Measurements from ENCODE around the gene SZT2.
"Not testable (repeated sequence)": the region's sequence is repeated elsewhere in the genome, so short reads cannot be mapped to it uniquely, and the experiment has no call there.

Gene SZT2

DNA sequence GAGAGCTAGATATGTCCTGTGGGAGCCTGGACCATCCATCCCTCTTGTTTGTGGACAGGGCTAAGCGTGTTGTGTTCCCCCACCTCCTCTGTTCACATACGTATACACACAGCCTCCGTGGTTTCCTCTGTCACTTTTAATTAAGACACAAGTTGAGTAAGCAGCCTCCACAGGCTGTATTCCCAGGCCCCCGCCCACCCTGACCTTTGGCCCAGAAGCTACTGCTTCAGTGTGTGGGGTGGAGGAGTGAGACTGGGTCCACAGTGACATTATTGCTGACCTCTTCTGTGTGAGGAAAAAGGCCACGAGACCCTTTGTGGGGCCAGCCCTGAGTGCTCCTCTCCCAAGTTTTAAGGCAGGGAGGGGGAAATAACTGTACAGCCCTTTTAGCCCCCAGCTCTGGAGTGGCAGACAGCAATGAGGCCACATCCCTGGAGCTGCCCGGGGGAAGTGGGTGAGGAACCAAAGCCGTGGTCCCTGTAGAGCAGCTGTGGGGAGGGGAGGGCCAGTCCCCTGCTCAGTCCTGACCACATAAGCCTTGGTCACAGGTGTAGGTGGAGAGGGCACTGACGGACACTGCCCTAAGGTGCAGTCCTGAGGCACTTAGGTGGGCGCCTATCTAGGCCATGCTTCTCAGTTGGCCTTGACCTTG, 26.3 kb upstream of the SZT2 start:
- peak; percentile 28 for DNase-seq

DNA sequence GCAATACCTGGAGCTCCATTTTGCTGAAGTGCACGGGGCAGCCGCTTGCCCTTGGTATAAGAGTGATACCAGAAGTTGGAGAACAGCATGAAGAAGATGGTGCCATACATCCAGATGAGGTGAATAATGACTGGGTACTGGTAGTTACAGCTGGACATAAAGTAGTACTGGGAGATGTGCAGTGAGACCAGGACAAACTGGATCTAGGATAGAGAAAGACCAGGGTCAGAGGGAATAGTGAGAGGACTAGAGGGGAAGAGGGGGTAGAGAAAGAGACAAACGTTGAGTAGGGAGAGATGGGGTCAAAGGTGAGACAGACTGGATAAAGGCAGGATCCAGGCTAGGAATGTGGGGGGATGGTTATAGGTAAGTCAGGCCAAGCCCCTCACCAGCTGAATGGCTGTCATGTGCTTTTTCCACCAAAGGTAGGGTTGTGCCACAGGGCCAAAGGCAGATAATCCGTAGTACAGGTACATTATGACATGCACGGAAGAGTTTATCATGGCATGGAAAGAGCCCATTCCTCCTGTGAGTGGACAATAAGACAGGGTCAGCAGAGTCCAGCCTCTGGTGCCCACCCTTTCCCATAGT, 25.7 kb upstream of the SZT2 start:
- DNase-seq = no peak

DNA sequence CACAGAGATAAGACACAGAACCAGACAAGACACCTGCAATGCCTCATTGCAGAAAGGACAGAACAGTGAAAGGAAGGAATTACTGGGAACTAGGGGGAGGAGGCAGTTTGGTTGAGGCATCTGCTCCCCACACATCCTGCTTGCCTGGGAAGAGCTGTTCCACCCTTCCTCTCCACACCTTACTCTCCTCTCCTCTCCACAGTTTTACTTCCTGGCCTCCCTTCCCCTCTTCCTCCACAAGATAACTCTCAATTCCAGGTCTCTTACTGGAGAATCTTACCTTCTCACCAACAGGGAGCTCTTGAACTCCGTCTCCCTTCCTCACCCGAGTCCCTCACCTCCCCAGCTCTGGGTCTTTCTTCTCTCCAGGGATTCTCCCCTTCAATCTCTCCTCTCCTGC, 24.0 kb upstream of the SZT2 start:
- no peak for DNase-seq

DNA sequence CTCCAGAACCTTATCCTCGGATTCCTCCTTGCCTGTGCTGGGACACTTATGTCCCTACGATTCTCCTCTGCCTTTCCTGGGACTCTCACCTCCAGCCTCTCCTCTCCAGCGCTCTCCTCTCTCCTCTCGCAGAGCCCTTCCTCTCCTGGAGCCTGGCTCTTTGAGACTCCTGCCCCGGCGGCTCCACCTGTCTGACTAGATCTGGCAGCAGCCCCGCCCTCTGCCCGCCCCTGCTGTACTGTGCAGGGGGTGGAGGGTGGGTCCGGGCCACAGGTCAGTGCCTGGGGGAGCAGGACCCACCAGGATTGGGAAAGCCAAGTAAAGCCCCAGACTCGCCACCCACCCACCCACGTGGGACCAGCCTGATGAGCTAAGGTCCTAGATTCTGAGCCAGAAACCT, 23.5 kb upstream of the SZT2 start:
- DNase-seq = peak; percentile 37

DNA sequence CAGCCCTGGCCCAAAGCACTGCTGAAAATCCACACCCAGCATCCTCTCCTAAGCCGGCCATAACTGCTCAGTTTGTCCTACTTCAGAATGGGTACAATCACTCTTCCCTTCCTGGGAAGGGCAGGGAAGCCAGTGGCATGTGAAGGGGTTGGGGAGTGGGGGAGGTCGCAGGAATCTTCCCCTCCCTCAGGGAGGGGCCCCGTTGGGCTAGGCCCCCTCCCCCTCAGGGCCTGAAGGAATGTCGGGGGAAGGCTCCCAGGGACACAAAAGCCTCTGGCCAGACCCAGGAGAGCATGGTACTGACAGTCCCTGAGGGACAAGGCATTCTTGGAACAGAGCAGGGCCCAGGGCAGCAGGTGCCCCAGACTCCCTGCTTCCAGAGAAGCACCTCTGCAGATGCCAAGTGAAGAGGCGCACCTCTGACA, 23.1 kb upstream of the SZT2 start:
- no peak for DNase-seq

DNA sequence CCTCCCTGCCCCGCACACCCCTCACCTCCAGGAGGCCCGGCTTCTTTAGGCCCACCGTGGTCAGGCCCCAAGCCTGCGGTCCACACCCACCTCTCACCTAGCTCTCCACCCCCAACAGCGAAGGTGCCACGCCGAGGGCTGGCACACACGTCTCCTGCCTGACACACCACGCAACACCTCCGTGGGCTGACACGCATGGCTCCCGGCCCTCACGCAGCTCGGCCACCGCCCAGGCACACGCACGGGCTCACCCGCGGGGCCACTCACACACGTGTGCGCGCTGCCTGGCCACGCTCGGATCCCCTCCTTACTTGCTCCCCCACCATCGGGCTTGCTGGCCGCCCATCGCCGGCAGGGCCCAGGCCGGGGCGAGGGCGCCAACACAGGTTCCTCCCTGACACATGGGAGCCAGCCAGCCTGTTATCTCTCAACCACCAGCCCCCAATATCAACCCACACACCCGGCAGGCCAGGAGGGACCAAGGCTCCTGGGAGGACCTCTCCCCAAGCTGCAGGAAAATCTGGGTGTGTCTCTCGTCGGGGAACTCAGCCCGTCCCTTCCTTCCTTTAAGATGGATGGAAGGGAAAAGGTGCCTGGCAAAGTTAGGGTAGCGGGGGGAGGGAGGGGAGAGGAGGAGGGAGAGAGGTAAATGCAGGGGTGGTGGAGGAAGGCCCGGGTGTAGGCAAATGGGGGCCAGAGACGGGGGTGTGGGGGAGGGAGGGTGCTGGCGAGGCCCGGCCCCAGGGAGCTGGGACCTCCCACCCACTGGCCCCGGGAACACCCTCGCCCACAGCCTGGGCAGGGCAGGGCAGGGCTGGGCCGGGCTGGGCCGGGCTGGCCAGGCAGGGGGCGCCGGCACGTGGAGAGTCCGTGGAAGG, 22.4 kb upstream of the SZT2 start:
- DNase-seq = peak; percentile 55

DNA sequence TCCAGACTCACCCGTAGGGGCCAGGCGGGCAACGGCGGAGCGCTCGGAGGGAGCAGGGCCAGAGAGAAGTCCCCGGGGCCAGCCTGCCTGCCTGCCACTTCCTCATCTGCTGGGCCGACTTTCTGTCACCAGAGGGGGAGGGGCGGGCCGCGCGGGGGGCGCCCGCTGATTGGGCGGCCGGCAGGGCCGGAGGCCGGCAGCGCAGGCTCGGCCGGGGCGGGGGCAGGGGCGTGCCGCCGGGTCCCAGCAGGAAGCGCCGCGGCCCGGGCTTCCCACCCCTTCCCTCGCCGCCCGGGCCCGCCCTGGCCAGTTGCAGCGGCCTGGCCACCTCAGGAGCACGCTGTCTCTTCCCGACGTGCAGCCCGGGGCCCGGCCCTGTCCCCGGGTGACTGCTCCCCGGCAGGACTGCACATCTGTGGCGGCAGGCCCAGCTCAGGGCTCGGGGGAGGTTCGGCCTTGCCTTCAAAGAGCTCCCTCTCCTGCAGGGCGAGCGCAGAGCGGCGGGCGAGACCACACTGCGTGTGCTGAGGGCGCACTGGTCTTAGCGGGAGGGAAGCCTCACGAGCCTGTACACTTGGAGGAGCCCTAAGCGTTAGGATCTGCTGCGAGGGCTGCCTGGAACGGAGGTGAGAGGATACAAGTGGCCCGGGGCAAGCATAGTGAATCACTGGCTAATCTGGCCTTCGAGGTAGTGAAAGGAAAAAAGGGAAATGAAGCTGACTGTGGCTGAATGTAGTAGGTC, 21.6 kb upstream of the SZT2 start, which contains the start of gene ELOVL1:
Gene ELOVL1, minus strand, starts transcription at position 108 of the 742 bp plus-strand sequence. CDS start 2,402 bp downstream, outside the sequence.
- DNase-seq = peak; percentile 92

DNA sequence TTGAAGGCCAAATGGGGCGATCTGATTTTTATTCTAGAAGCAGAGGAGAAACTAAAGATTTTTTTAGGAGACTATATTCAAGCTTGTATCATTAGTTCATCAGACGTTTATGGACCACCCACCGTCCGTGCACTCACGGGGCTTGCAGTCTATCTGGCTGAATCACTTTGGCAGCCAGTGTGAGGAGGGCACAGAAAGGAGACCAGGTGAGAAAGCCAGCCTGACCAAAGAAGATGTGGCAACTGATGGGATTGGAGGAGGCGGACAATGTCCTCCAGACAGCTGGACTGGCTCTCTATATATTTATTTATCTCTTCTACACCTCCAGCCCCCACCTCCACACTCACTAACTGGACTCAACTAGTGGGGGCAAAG, 21.1 kb upstream of the SZT2 start:
- no peak for DNase-seq

DNA sequence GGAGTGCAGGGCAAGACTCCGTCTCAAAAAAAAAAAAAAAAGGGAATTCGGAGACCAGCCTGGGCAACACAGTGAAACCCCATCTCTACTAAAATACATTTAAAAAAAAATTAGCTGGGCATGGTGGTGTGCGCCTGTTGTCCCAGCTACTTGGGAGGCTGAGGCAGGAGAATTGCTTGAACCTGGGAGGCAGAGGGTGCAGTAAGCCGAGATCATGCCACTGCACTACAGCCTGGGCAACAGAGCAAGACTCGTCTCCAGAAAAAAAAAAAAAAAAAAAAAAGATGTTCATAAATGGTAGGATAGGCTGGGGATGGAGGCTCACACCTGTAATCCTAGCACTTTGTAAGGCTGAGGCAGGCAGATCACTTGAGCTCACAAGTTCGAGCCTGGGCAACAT, 19.9 kb upstream of the SZT2 start:
- DNase-seq = not testable (repeated sequence)

DNA sequence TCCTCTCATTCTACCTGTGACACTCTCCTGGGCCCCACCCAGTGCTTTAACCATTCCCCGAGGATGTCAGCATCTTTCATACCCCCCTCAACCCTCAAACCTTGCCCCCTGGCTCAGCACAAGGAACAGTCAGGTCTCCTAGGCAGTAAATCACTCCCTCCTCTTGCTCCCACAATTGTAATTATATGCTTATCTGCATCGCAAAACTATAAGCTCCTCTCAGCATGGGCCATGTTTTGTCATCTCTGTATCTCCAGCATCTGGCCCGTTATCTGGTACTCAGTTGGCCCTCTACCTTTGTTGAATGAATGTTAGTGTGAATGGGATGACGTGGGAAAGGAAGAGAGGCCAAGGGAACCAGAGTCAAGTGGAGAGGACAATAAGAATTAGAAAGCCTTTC, 19.1 kb upstream of the SZT2 start:
- no peak for DNase-seq

DNA sequence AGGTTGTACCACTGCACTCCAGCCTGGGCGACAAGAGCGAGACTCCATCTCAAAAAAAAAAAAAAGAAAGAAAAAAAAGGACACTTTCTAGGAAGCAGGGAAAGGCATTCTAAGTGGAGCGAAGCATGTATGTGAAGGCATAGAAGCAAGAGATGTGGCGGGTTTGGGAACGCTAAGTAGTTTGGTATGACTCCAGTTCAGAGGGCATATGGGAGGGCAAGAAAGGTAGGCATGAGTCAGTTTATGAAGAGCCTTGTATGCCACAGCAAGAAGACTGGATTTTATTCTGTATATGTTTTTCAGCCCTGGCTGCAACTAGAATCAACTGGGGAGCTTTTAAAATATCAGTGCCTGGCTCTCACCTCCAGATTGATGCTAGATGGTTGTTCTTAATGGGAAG, 17.5 kb upstream of the SZT2 start:
- DNase-seq = no peak

DNA sequence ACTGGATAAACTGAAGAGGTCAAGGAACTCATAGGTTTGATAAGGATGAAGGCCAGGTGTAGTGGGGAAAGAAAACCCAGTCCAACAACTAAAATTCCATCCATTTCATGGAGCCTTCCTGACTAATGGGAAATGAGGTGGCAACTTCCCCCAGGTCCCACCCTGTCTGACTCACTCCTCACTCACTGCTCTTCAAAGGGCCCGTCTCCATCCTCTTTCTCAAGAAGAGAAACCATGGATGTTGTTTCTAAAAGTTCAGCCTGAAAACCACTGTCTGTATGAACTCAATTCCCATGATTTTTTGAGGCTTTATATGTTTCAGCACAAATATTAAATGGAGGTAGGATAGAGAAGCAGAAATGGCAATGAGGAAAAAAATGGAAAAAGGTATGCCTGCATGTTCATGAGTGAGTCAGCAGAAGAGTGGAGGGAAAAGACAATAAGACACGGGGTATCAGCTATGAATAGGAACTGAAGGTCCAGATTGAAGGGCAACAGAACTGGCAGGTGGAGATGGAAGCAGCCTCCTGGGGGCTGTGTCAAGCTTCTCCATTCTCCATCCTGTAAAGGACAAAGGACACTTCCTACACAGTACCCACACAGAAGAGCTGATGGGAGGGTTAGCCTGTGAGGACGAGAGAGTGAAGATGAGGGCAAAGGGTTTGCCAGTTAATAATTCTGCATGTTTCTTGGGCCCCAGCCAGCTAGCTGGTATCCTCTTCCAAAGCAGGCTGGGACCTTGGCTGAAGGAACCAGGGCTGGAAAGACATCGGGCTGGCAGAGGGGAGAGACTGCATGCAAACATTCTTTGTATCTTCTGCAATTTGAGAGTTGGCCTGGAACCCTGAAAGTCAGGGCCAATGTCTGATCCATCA, 16.4 kb upstream of the SZT2 start:
- DNase-seq = no peak

DNA sequence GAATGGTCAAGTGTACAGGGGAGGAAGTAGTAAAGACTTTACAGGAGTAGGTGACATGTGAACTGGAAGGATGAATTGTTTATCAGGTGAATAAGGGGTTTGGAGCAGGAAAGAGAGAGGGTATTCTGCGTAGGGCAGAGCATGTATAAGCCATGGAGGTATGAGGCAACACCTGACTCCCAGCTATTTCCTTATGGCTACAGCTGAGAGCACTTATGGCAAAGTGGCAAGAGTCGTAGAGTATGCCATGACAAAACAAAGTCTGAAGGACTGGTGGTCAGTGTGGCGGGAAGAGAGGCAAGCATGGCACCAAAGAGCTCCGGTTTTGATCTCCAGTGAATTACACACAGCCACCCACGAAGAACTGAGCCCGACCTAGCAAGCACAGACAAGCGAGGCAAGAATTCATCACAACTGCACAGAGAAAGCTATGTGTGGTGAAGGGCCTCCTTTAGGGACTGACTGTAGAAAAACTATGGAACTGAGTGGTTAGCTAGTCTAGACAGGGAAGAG, 12.9 kb upstream of the SZT2 start:
- no peak for DNase-seq

DNA sequence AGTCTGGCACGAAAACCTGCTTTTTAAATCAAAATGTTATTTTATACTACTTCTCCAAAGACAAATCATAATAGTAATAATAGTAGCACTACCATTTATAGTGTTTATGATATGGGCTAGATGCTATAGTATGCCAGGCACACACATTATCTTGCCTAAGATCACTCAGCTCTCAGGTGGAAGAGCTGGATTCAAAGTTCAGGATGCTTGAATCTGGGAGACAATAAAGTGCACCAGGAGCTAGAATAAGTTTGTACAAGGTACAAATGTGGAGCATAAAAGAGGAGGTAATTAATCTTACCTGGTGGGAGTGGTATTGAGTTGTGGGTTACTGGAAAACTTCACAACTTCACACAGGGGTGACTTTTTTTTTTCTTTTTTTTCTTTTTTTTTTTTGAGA, 11.9 kb upstream of the SZT2 start:
- no peak for DNase-seq

DNA sequence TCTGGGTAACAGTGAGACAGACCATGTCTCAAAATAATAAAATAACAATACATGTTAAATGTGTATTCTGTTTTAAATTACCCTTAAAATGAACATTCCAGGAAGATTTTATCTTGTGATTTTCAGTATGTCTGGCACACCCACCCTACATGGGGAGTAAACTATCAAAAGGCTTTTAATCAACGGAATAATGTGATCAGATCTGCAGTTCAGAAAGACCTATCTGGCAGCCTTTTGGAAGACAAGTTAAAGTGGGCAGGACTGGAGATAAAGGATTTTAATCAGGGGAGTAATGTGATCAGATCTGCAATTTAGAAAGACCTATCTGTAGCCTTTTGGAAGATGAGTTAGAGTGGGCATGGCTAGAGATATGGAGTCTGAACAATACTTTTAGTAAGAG, 10.2 kb upstream of the SZT2 start:
- DNase-seq = no peak

DNA sequence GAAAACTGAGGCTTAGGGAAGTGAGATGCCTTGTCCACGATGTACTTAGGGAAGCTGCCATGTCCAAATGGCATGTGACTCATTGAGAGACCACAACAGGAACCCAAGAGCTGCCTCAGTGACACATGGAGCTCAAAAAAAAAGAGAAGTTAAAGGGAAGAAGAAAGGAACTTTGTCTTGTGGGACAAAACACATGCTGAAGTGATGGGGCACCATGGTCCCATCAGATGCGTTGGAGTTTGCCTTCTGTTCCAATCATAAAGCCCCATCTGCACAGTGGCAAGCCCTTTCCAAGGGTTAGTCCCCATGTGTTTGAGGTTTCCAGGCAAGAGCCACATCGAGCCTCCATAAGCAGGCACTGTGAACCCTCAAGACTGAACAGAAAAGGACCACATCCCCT, 8.1 kb upstream of the SZT2 start:
- no peak for DNase-seq

DNA sequence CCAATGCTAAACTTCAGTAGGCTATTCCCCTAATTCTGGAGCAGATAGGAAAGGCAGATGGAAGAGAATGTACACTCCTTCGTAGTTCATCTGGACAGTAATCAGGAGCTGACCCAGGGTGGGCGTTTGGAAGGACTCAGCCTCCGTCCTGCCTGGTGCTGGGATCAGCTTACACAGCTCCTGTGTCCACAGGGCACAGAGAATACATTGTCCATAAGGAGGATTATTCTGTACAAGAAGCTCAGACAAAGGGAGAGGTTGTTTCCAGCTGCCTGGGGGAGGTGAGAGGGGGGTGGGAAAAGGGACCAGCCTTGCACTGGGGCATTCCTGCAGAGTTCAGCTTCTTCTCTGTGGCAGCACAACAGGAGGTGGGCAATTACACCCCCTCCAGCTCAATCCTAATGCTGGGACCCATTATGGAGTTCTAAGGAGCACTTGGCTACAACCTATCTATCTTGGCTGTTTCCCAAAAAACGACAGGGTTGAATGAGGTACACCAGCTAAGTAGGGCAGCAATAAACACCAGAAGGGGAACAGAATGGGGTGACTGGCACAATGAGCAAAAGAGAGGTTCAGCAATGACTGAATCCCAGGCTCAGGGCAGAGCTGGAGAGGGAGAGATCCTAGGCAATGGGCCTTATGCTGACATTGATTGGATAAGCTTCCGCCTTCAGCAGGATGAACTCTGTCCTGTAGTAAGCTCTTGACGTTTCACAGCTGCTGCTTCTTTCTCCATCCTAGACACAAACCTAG, 7.5 kb upstream of the SZT2 start:
- DNase-seq = no peak

DNA sequence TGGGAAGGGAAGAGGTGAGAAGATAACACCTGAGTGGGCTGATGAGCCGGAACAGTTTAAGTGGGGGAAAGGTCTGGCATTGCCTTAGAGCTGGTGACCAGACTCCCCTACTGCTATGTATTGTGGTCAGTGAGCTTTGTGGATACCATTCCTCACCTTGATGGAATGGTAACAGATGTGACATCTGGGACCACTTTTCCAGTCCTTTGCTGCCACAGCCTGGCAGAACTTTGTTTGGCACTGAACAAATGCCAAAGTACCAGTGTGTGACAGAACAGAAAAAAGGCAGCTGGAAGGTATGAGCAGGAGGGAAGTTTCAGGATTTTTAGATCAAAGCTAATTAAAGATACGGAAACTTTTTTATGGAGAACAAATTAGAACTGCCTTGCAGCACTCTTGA, 6.2 kb upstream of the SZT2 start:
- DNase-seq = no peak

DNA sequence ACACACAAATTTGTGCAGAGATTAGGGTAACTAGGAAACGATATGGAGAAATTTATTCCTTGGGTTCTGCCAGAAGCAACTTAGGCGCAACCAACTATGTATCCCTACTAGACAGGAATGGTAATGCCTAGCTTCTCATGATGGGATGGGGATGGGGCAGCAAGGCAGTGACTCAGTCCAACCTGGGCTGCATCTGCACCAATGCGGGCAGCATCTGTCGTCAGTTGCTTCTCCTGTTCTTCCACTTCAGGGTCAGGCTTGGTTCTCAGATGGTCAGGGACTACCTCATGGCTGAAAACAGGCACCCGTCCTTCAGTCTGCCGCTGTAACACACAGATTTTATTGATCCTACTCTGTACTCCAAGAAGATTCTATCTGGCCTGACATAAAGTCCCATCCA, 3.0 kb upstream of the SZT2 start:
- no peak for DNase-seq

DNA sequence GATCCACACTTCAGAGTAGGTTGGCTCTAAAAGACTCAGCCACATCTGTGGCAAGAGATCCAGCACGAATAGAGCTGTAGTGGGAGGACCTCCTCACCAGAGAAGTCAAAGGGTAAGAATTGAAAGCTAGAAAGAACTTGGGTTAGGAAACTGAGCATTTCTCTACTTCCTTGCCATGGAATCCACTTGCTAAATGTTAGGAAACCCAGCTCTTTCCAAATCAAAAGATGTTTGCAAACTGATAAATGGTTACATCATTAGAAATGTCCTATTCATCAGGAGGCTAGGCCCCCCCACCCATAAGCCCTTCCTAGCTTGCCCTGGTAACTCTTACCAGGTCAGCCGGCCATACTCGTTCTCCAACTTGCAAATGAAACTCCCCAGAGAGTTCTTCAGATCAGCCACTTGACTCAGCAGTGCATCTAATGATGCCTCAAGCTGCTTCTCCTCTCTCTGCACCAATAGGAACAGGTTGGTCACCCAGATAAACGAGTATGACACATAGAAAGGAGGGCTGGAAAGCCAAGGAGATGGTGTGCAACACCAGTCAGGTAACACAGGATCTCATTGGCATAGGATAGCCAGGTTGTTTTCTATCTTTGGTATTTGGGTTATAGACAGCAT, 1.6 kb upstream of the SZT2 start:
- DNase-seq = no peak

DNA sequence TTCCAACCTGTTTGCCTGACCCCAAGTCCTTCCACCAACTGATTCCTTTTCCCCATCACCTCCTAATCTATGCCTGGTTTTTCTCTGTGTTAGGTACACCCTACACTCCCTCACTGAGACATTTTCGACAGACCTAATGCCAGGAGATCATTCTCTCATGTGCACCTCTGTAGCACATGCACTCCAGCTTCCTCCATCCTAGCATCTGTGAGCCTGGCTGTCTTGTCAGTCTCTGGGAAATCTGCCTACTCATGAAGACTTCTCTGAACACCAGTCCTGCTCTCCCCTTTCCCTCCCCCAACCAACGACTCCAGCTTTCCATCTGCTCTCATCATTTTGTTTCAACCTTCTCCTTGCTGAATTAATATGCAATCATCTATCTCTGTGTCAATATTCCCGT, 1.1 kb upstream of the SZT2 start:
- DNase-seq = no peak
